ENCODE data around the gene LRCH3.

DNA sequence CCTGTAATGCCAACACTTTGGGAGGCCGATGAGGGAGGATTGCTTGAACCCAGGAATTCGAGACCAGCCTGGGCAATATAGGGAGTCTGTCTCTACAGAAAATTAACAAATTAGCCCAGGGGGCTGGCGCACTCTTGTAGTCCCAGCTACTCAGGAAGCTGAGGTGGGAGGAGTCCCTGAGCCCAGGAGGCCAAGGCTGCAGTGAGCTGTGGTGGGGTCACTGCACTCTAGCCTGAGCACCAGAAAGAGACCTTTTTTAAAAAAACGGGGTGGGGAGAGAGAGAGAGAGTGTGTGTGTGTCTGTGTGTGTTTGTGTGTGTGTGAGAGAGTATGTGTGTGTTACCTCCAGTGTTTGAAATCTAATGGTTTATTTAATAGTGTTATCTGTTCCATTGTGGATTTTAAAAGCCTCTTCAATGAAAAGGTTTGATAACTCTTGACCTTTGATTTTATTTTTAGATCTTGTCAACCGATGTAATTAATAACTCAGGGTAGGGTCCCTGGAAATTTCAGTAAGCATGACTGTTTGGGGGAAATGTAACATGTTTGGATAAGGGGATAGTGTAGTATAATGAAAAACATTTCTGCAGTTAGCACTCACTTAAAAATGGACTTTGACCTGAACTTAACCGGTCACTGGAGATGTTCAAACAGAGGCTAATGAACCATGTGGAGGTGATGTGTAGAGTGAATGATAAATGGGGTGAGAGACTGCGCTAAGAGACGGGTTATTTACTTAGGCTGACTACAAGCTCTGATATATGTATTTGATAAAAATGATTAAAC, 29.7 kb downstream of the LRCH3 start:
- TF ChIP-seq, protein P1, sequence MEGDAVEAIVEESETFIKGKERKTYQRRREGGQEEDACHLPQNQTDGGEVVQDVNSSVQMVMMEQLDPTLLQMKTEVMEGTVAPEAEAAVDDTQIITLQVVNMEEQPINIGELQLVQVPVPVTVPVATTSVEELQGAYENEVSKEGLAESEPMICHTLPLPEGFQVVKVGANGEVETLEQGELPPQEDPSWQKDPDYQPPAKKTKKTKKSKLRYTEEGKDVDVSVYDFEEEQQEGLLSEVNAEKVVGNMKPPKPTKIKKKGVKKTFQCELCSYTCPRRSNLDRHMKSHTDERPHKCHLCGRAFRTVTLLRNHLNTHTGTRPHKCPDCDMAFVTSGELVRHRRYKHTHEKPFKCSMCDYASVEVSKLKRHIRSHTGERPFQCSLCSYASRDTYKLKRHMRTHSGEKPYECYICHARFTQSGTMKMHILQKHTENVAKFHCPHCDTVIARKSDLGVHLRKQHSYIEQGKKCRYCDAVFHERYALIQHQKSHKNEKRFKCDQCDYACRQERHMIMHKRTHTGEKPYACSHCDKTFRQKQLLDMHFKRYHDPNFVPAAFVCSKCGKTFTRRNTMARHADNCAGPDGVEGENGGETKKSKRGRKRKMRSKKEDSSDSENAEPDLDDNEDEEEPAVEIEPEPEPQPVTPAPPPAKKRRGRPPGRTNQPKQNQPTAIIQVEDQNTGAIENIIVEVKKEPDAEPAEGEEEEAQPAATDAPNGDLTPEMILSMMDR (conservative IDR thresholded peaks at IDR 0.05; ENCODE audit: low read depth, low read length) = no peak
- TF ChIP-seq EZH2 (IDR thresholded peaks at IDR 0.05; ENCODE audit: low read length, unreplicated experiment) = no peak
- no peak for TF ChIP-seq EZH2phosphoT487 (IDR thresholded peaks at IDR 0.05; ENCODE audit: borderline replicate concordance, low read length)

Data from PC-3 (cell line).